Osteocyte (in vitro differentiated cells): ENCODE data around the gene SCAI. TPM values are rescaled to one million over a fixed set of nuclear protein-coding genes. Genes with fewer than 3 reads are reported as not detected.
A peak's percentile ranks its signal among the peaks of the same experiment; 100 is the strongest.

Experiments used
- DNase-seq: peaks from one replicate; pipeline ENCODE4 v3.0.0; 2021; ENCODE audit warnings: mixed read lengths; ENCODE audit not compliant: unreplicated experiment; ENCODE audit errors: extremely low spot score
- H3K27ac Mint-ChIP-seq: one replicate; pipeline ENCODE4 v1.8.0; 2021; ENCODE audit warnings: mild to moderate bottlenecking, mixed read lengths; ENCODE audit not compliant: unreplicated experiment
- H3K27me3 Mint-ChIP-seq: one replicate; pipeline ENCODE4 v1.8.0; 2021; ENCODE audit warnings: mixed read lengths; ENCODE audit not compliant: unreplicated experiment
- H3K36me3 Mint-ChIP-seq: one replicate; pipeline ENCODE4 v1.8.0; 2021; ENCODE audit warnings: mixed read lengths; ENCODE audit not compliant: unreplicated experiment
- H3K4me1 Mint-ChIP-seq: one replicate; pipeline ENCODE4 v1.8.0; 2021; ENCODE audit warnings: mixed read lengths; ENCODE audit not compliant: unreplicated experiment
- H3K4me3 Mint-ChIP-seq: one replicate; pipeline ENCODE4 v1.8.0; 2021; ENCODE audit warnings: mild to moderate bottlenecking, moderate library complexity, mixed read lengths; ENCODE audit not compliant: unreplicated experiment
- H3K9me3 Mint-ChIP-seq: one replicate; pipeline ENCODE4 v1.8.0; 2021; ENCODE audit warnings: mixed read lengths; ENCODE audit not compliant: unreplicated experiment
- CTCF ChIP-seq: fragments of 200-600 bp; sonication (generic); IDR thresholded peaks from 2 replicates; pipeline ENCODE4 v1.5.0; 2021; ENCODE audit warnings: antibody characterized with exemption, mild to moderate bottlenecking, moderate library complexity
- total RNA-seq: library from RNA; stranded (reverse); gene quantifications from 2 replicates; pipeline ENCODE4 v1.2.1, GENCODE V29; 2021

Gene SCAI
- total RNA-seq, 1 donor from 2014 or later, result 8.6 TPM

DNA sequence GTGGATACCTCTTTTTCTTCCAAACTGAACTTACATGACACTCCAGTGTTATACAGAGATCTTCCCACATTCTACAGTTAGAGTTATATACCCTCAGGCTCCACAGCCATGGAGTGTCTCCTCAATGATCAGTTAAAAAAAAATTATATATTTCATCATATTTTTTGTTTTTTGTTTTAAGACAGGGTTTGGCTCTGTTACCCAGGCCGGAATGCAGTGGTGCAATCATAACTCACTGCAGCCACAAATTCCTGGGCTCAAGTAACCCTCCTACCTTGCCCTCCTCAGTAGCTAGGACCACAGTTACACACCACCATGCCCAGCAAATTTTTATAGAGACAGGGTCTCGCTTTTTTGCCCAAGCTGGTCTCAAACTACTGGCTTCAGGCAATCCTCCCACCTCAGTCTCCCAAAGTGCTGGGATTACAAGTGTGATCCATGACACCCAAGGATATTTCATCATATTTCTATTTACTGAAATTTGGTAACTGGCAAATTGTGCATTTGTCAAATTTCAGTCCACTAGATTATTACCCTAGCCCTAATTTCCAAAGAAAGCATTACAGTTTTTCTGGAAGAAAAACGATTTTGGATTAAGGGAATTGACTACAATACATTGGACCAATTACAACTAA lies 18.1 kb upstream of the SCAI start:
- TF ChIP-seq CTCF, result no peak
- Mint-ChIP-seq H3K4me1 (peaks cover 21% of the 10 kb centered on the region), H3K36me3 (peaks cover 4% of the 10 kb centered on the region), H3K27me3 (no peaks in the 10 kb centered on the region), H3K27ac (peak overlapping the region; percentile 89), H3K4me3 (no peak overlapping the region), H3K9me3 (no peaks in the 10 kb centered on the region)
- DNase-seq, result no peak

DNA sequence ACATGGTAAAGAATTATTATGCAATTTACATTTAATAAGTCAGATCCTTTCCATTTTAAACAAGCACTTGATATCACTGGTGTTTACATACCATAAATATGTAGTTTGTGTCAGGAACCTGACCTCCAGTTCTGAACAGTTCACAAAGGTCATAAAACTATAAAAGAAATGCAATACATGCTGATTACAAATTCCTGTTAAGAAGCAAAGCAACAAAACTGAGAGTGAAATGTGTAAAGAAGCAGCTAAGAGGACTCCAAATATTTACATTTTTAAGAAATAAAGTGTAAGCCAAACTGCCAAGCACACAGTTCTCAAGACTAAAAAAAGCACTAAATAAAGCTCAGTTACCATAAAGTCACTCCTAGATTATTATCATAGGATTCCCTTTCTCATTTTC lies 17.4 kb upstream of the SCAI start:
- peak overlapping the region; percentile 89 for H3K27ac Mint-ChIP-seq
- DNase-seq, result no peak
- H3K27me3 Mint-ChIP-seq, result no peaks in the 10 kb centered on the region
- H3K4me1 Mint-ChIP-seq, result peaks cover 17% of the 10 kb centered on the region
- H3K36me3 Mint-ChIP-seq, result peaks cover 1% of the 10 kb centered on the region
- no peak for TF ChIP-seq CTCF
- H3K9me3 Mint-ChIP-seq, result no peaks in the 10 kb centered on the region
- H3K4me3 Mint-ChIP-seq, result no peak overlapping the region

- Mint-ChIP-seq H3K4me1 (peaks cover 13% of the 10 kb centered on the region), H3K9me3 (no peaks in the 10 kb centered on the region), H3K27me3 (no peaks in the 10 kb centered on the region), H3K4me3 (no peak overlapping the region), H3K27ac (no peak overlapping the region), H3K36me3 (peaks cover 19% of the 10 kb centered on the region)
- no peak for DNase-seq
- TF ChIP-seq CTCF, result no peak
Measured at GRCh38 chr9:125156551-125156950, 13.2 kb upstream of the SCAI start.

- no peaks in the 10 kb centered on the region for H3K27me3 Mint-ChIP-seq
- no peak overlapping the region for H3K4me3 Mint-ChIP-seq
- no peaks in the 10 kb centered on the region for H3K4me1 Mint-ChIP-seq
- H3K9me3 Mint-ChIP-seq, result no peaks in the 10 kb centered on the region
- no peak overlapping the region for H3K27ac Mint-ChIP-seq
- no peak for TF ChIP-seq CTCF
- DNase-seq, result no peak
- peaks cover 39% of the 10 kb centered on the region for H3K36me3 Mint-ChIP-seq
Measured at GRCh38 chr9:125153712-125154367, 10.5 kb upstream of the SCAI start.

DNA sequence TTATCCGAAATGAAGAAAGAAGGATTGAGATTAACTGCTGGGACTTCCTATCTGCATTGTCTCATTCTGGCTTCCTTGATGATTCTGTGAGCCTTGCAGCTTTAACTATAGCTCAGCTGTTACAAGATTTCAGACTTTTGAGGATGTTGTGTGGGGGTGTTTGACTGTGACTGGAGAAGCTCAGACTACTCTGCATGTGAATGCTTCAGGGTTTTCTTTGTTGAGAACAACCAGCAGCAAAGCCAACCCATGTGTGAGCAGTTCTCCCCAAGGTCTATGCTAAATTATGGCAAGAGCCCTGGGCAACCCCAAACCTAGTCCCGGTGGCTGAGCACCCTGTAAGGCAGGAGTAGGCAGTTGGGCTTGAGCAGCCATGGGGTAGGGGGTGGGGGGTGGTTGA lies 8.4 kb upstream of the SCAI start:
- H3K36me3 Mint-ChIP-seq, result peaks cover 46% of the 10 kb centered on the region
- H3K9me3 Mint-ChIP-seq, result no peaks in the 10 kb centered on the region
- H3K4me3 Mint-ChIP-seq, result no peak overlapping the region
- H3K4me1 Mint-ChIP-seq, result no peaks in the 10 kb centered on the region
- no peaks in the 10 kb centered on the region for H3K27me3 Mint-ChIP-seq
- no peak overlapping the region for H3K27ac Mint-ChIP-seq
- TF ChIP-seq CTCF, result no peak
- no peak for DNase-seq
